Left lobe of liver (tissue), 2 donors: ENCODE results near the gene ZDHHC4. TPM values are rescaled to one million over a fixed set of nuclear protein-coding genes. Genes with fewer than 3 reads are reported as not detected.
"Not testable (repeated sequence)": the region's sequence is repeated elsewhere in the genome, so short reads cannot be mapped to it uniquely, and the experiment has no call there.

Experiments
- ATAC-seq: fragments of 200-7000 bp; cut with Tn5 transposase; one replicate; pipeline ENCODE4 v1.9.1; 2020; ENCODE audit warnings: mild to moderate bottlenecking, moderate library complexity
- DNase-seq: peaks from one replicate; pipeline ENCODE4 v3.0.0-alpha.2; 2020; ENCODE audit warnings: low spot score
- total RNA-seq: library from RNA; stranded (reverse); gene quantifications from one replicate; pipeline ENCODE4 v1.2.1, GENCODE V29; 2021
- donor health status: DM: no; HTN: no; CAD: no; lungs with moderate emphysema.
- donor health status: DM: no; HTN: yes; CAD: no.

Gene ZDHHC4
- total RNA-seq, 1 donor from 2014 or later = 38.3 TPM

GRCh38 chr7:6559896-6560295 is 17.4 kb upstream of the ZDHHC4 start:
- DNase-seq = no peak
- no peak for ATAC-seq

- no peak for ATAC-seq
- no peak for DNase-seq
Measured at GRCh38 chr7:6562106-6562505, 15.1 kb upstream of the ZDHHC4 start.

GRCh38 chr7:6563936-6564770 is 13.1 kb upstream of the ZDHHC4 start:
- ATAC-seq = no peak
- no peak for DNase-seq

- ATAC-seq = no peak
- no peak for DNase-seq
Measured at GRCh38 chr7:6565655-6566054, 11.6 kb upstream of the ZDHHC4 start.

GRCh38 chr7:6567886-6568285 is 9.4 kb upstream of the ZDHHC4 start:
- ATAC-seq (no peak), DNase-seq (no peak)

- ATAC-seq (no peak), DNase-seq (no peak)
Measured at GRCh38 chr7:6571160-6571779, 6.0 kb upstream of the ZDHHC4 start.

GRCh38 chr7:6575281-6576023 is 1.8 kb upstream of the ZDHHC4 start:
- ATAC-seq (no peak), DNase-seq (no peak)

- no peak for DNase-seq
Measured at GRCh38 chr7:6576024-6576866, 1.0 kb upstream of the ZDHHC4 start.

GRCh38 chr7:6576867-6577368 is 336 bp upstream of the ZDHHC4 start:
- not testable (repeated sequence) for ATAC-seq

More at GRCh38 chr7:6576024-6576866, 1.0 kb upstream of the ZDHHC4 start:
- ATAC-seq = no peak

GRCh38 chr7:6578114-6579084 is 1.1 kb downstream of the ZDHHC4 start:
- DNase-seq = no peak
- ATAC-seq = peak; percentile 20

More at GRCh38 chr7:6576867-6577368, 336 bp upstream of the ZDHHC4 start:
- not testable (repeated sequence) for DNase-seq

- ATAC-seq (no peak), DNase-seq (no peak)
Measured at GRCh38 chr7:6579446-6579845, 2.2 kb downstream of the ZDHHC4 start.

GRCh38 chr7:6585746-6586432 is 8.6 kb downstream of the ZDHHC4 start:
- not testable (repeated sequence) for DNase-seq, ATAC-seq

- DNase-seq (no peak), ATAC-seq (no peak)
Measured at GRCh38 chr7:6588566-6588965, 11.3 kb downstream of the ZDHHC4 start.

GRCh38 chr7:6589151-6589828 is 12.0 kb downstream of the ZDHHC4 start:
- ATAC-seq (no peak), DNase-seq (no peak)

- ATAC-seq = peak; percentile 96
- DNase-seq = peak; percentile 83
Measured at GRCh38 chr7:6589829-6590644, 12.8 kb downstream of the ZDHHC4 start, which contains the start of gene INTS15. TSS of gene INTS15 (plus strand) at chr7:6590021. CDS start at chr7:6590284, 263 bp downstream.

- no peak for DNase-seq
- ATAC-seq = peak; percentile 42
Measured at GRCh38 chr7:6590645-6591110, 13.4 kb downstream of the ZDHHC4 start.

GRCh38 chr7:6600093-6600492 is 22.8 kb downstream of the ZDHHC4 start:
- ATAC-seq (no peak), DNase-seq (no peak)
